Measurements from ENCODE around the gene SBF2.
"Not testable (repeated sequence)": the region's sequence is repeated elsewhere in the genome, so short reads cannot be mapped to it uniquely, and the experiment has no call there.

- not testable (repeated sequence) for TF ChIP-seq ZBTB34 (CRISPR knock-in tag; IDR thresholded peaks at IDR 0.05); HDAC6 (IDR thresholded peaks at IDR 0.05; ENCODE audit: low read depth, low read length); ZNF318 (IDR thresholded peaks at IDR 0.05; ENCODE audit: borderline replicate concordance in 1 of 2, low read depth in 1 of 2); POLR2A (conservative IDR thresholded peaks at IDR 0.05); CBX1 (IDR thresholded peaks at IDR 0.05; ENCODE audit: low read depth); MYC (IDR thresholded peaks at IDR 0.05; ENCODE audit: low read depth, low read length); MYC (CRISPR knock-in tag; IDR thresholded peaks at IDR 0.05; ENCODE audit: borderline replicate concordance, low read depth)
These were observed 62.2 kb downstream of the SBF2 start for GRCh38 chr11:10231803-10232202.
